Heart left ventricle (tissue), 16 donors: ENCODE measurements around the gene FOXP1. TPM values are rescaled to one million over a fixed set of nuclear protein-coding genes. Genes with fewer than 3 reads are reported as not detected.

ENCODE experiments used
- ATAC-seq, 4 donors: fragments of 200-7000 bp; cut with Tn5 transposase; one replicate each; pipeline ENCODE4 v1.9.1; 2020 to 2022; ENCODE audit warnings: moderate library complexity in 4 of 4, mild to moderate bottlenecking in 3 of 4, moderate number of reproducible peaks in 1 of 4
- DNase-seq, 5 donors: peaks; one replicate each; pipeline ENCODE4 v3.0.0-alpha.2; 2020
- H3K27ac ChIP-seq, 12 donors: fragments of 200-600 bp; sonication (generic) in 4 of 12; one replicate each; pipeline versions ENCODE4 v1.5.0 to v1.8.0; 2016 to 2022; ENCODE audit warnings: mild to moderate bottlenecking in 2 of 12
- H3K27me3 ChIP-seq, 9 donors: fragments of 200-600 bp; sonication (generic) in 2 of 9; one replicate each; pipeline versions ENCODE4 v1.5.1 to v1.8.0; 2016 to 2022; ENCODE audit warnings: mild to moderate bottlenecking in 3 of 9
- H3K36me3 ChIP-seq, 9 donors: fragments of 200-600 bp; sonication (generic) in 2 of 9; one replicate each; pipeline versions ENCODE4 v1.5.0 to v1.8.0; 2018 to 2022; ENCODE audit warnings: mild to moderate bottlenecking in 2 of 9
- H3K4me1 ChIP-seq, 12 donors: fragments of 200-600 bp; sonication (generic) in 4 of 12; one replicate each; pipeline versions ENCODE4 v1.5.0 to v1.8.0; 2016 to 2022; ENCODE audit warnings: mild to moderate bottlenecking in 3 of 12
- H3K4me3 ChIP-seq, 12 donors: fragments of 200-600 bp; sonication (generic) in 4 of 12; one replicate each; pipeline versions ENCODE4 v1.5.0 to v1.8.0; 2017 to 2022; ENCODE audit warnings: mild to moderate bottlenecking in 9 of 12, moderate library complexity in 4 of 12
- H3K9me3 ChIP-seq, 12 donors: fragments of 200-600 bp; sonication (generic) in 4 of 12; one replicate each; pipeline versions ENCODE4 v1.5.0 to v1.8.0; 2016 to 2022; ENCODE audit warnings: mild to moderate bottlenecking in 1 of 12
- POLR2A ChIP-seq, 2 donors: fragments of 450-650 bp; IDR thresholded peaks; one replicate each; pipeline ENCODE4 v1.6.1; 2017; ENCODE audit warnings: antibody characterized with exemption in 2 of 2, mild to moderate bottlenecking in 2 of 2, moderate library complexity in 2 of 2
- WGBS, 4 donors: extraction: QIAGEN DNeasy Blood & Tissue Kit in 2 of 4; methylation state at CpG; one replicate each; pipeline versions ENCODE4 v1.1.5 to v1.1.7; 2013 to 2018; 5-methylcytosine and 5-hydroxymethylcytosine counted together
- intact Hi-C, 10 donors: fragments of 100-400 bp; cut with DNase I; formaldehyde crosslinking; loops; one replicate each; pipeline versions ENCODE4 v1.11.1 to v1.14.2; 2022
- polyA plus RNA-seq, 2 donors: library from polyadenylated mRNA; stranded (reverse); fragments of 200-250 nt; gene quantifications; one replicate each; pipeline ENCODE4 v1.2.3, GENCODE V29; 2013
- total RNA-seq, 9 donors: library from RNA; depleted of rRNA in 2 of 9; stranded (reverse); fragments of >200 nt in 2 of 9; fragmentation: NEBNext Ultra II Directional in 3 of 9; extraction: Animal tissue kit (Norgen Biotek cat#: 25700) in 3 of 9; gene quantifications; one replicate each; pipeline versions ENCODE4 v1.1.0 to v1.2.4, GENCODE V29; 2016 to 2023
- TF ChIP-seq, protein P1 (sequence below), 12 donors: fragments of 200-600 bp; sonication (generic) in 4 of 12; IDR thresholded peaks; one replicate each; pipeline versions ENCODE4 v1.5.0 to v1.8.0; 2018 to 2022; ENCODE audit warnings: antibody characterized with exemption in 12 of 12, mild to moderate bottlenecking in 5 of 12
- donor health status: ischemic (EF 13 %, LVEDD 7.1; RV severe dilation, severe dysfunction).
- donor health status: healthy with polysubstance abuse.
- donor health status: DM: no; HTN: yes; CAD: no.
- donor health status: DM: no; HTN: no; CAD: no.
- donor health status: ischemic (EF 25% LVEDD 6.9; RV normal size, moderate dysfunction).
- donor health status: ischemic (EF 25% LVEDD 5.7; RV mildly dilated, moderate dysfunction).
- donor health status: healthy.
- donor health status: DM: yes; HTN: yes; CAD: no.
- donor health status: ischemic (EF 35%, LVEDD 5.7; RV mildly dilated, moderate dysfunction).
- donor health status: nonischemic (EF 11% LVEDD 7.7; RV severe dilation, severe dysfunction).
- donor health status: DM: yes; HTN: yes; CAD: no.
- donor health status: PGD.
- donor health status: ischemic (EF 29% LVEDD 5.4; RV normal size, mild dysfunction).
- donor health status: nonischemic (EF 23%, LVEDD 6.1; RV moderate dilation, normal function).

Gene FOXP1
- total and polyA plus RNA-seq, 11 donors, result 14.9 to 67.8 (median 41.1) TPM

- H3K27ac ChIP-seq, result peak overlapping the region in 1 of 12 donors; percentile 76
- intact Hi-C loops, result no loop called here
Measured at GRCh38 chr3:71546821-71547220, 36.7 kb downstream of the FOXP1 start.

GRCh38 chr3:71545330-71545729, 38.2 kb downstream of the FOXP1 start:
- no peak overlapping the region for H3K27ac ChIP-seq
- no peak overlapping the region for H3K4me3 ChIP-seq
- no peaks in the 10 kb centered on the region for H3K27me3 ChIP-seq
- 97 to 99% (median 97%) methylated on average over 2 of the region's 2 CpGs for WGBS, 4 donors
- no peak for ATAC-seq
- intact Hi-C loops, result no loop called here
- TF ChIP-seq, protein P1, sequence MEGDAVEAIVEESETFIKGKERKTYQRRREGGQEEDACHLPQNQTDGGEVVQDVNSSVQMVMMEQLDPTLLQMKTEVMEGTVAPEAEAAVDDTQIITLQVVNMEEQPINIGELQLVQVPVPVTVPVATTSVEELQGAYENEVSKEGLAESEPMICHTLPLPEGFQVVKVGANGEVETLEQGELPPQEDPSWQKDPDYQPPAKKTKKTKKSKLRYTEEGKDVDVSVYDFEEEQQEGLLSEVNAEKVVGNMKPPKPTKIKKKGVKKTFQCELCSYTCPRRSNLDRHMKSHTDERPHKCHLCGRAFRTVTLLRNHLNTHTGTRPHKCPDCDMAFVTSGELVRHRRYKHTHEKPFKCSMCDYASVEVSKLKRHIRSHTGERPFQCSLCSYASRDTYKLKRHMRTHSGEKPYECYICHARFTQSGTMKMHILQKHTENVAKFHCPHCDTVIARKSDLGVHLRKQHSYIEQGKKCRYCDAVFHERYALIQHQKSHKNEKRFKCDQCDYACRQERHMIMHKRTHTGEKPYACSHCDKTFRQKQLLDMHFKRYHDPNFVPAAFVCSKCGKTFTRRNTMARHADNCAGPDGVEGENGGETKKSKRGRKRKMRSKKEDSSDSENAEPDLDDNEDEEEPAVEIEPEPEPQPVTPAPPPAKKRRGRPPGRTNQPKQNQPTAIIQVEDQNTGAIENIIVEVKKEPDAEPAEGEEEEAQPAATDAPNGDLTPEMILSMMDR (IDR thresholded peaks at IDR 0.05), result no peak
- TF ChIP-seq POLR2A (IDR thresholded peaks at IDR 0.05), result no peak
- H3K9me3 ChIP-seq, result no peaks in the 10 kb centered on the region
- H3K4me1 ChIP-seq, result peaks cover 0 to 52% (median 22%) of the 10 kb centered on the region in 12 donors
- no peaks in the 10 kb centered on the region for H3K36me3 ChIP-seq
- DNase-seq, result no peak

More at GRCh38 chr3:71546821-71547220, 36.7 kb downstream of the FOXP1 start:
- Histone ChIP-seq H3K27me3 (no peaks in the 10 kb centered on the region), H3K36me3 (no peaks in the 10 kb centered on the region), H3K4me1 (peaks cover 0 to 43% (median 17%) of the 10 kb centered on the region in 12 donors), H3K4me3 (no peak overlapping the region), H3K9me3 (no peaks in the 10 kb centered on the region)
- DNase-seq, result no peak
- no peak for ATAC-seq
- TF ChIP-seq, protein P1 (IDR thresholded peaks at IDR 0.05), result no peak
- no peak for TF ChIP-seq POLR2A (IDR thresholded peaks at IDR 0.05)
- WGBS, 4 donors, result 82 to 89% (median 84%) methylated on average over 2 of the region's 2 CpGs

- Histone ChIP-seq H3K4me3 (peak overlapping the region in 1 of 12 donors; percentile 38), H3K27ac (peak overlapping the region in 6 of 12 donors; percentile 10 to 81 (median 58)), H3K27me3 (no peaks in the 10 kb centered on the region), H3K4me1 (peaks cover 0 to 52% (median 22%) of the 10 kb centered on the region in 12 donors), H3K36me3 (no peaks in the 10 kb centered on the region), H3K9me3 (no peaks in the 10 kb centered on the region)
- TF ChIP-seq, protein P1 (IDR thresholded peaks at IDR 0.05), result no peak
- no peak for TF ChIP-seq POLR2A (IDR thresholded peaks at IDR 0.05)
- peak; percentile 5 to 21 (median 8) for ATAC-seq
- 44 to 71% (median 60%) methylated on average over 3 of the region's 3 CpGs for WGBS, 4 donors
- intact Hi-C loops, result loop anchor here in 2 of 10 donors (5.0 kb wide), 1 partner anchor 39 kb away; the partner anchor contains the start of gene FOXP1 (in 2 of the 2)
- no peak for DNase-seq
Measured at GRCh38 chr3:71543371-71544016, 40.0 kb downstream of the FOXP1 start.

GRCh38 chr3:71542521-71543370, 40.8 kb downstream of the FOXP1 start:
- H3K4me3 ChIP-seq, result peak overlapping the region in 8 of 12 donors; percentile 1 to 41 (median 28)
- H3K9me3 ChIP-seq, result no peaks in the 10 kb centered on the region
- peak; percentile 80 to 91 (median 88) for DNase-seq
- ATAC-seq, result peak; percentile 92 to 99 (median 99)
- WGBS, 4 donors, result 32 to 39% (median 35%) methylated on average over 23 of the region's 23 CpGs
- no peaks in the 10 kb centered on the region for H3K36me3 ChIP-seq
- no peaks in the 10 kb centered on the region for H3K27me3 ChIP-seq
- intact Hi-C loops, result loop anchor here in 2 of 10 donors (5.0 kb wide), 1 partner anchor 40 kb away; the partner anchor contains the start of gene FOXP1 (in 2 of the 2)
- TF ChIP-seq, protein P1 (IDR thresholded peaks at IDR 0.05), result no peak
- no peak for TF ChIP-seq POLR2A (IDR thresholded peaks at IDR 0.05)
- H3K27ac ChIP-seq, result peak overlapping the region in 11 of 12 donors; percentile 8 to 81 (median 54)
- peaks cover 0 to 46% (median 22%) of the 10 kb centered on the region in 12 donors for H3K4me1 ChIP-seq
